Activated CD4-positive, alpha-beta T cell treated with anti-CD3 and anti-CD28 coated beads, Interleukin-2, amount 10 ng/mL, durations not matched to agents 24 days and 14 days (primary cell): ENCODE results near the gene SP140. TPM values are rescaled to one million over a fixed set of nuclear protein-coding genes. Genes with fewer than 3 reads are reported as not detected.

Experiments
- DNase-seq: peaks from one replicate; pipeline ENCODE4 v3.0.0; 2022
- H3K27ac Mint-ChIP-seq: one replicate; pipeline ENCODE4 v1.8.0; 2022; ENCODE audit warnings: mild to moderate bottlenecking, mixed read lengths
- H3K27me3 Mint-ChIP-seq: one replicate; pipeline ENCODE4 v1.8.0; 2022; ENCODE audit warnings: mixed read lengths
- H3K36me3 Mint-ChIP-seq: one replicate; pipeline ENCODE4 v1.8.0; 2022; ENCODE audit warnings: low read depth, mild to moderate bottlenecking, mixed read lengths
- H3K4me1 Mint-ChIP-seq: one replicate; pipeline ENCODE4 v1.8.0; 2021; ENCODE audit warnings: mixed read lengths
- H3K4me3 Mint-ChIP-seq: one replicate; pipeline ENCODE4 v1.8.0; 2022; ENCODE audit warnings: mild to moderate bottlenecking, moderate library complexity, mixed read lengths
- H3K9me3 Mint-ChIP-seq: one replicate; pipeline ENCODE4 v1.8.0; 2021; ENCODE audit warnings: mixed read lengths
- intact Hi-C: fragments of 100-400 bp; cut with micrococcal nuclease; formaldehyde crosslinking; loops from one replicate; pipeline ENCODE4 v1.15.1; 2023
- total RNA-seq: library from RNA; stranded (reverse); gene quantifications from 2 replicates; pipeline ENCODE4 v1.2.3, GENCODE V29; 2022

Gene SP140
- total RNA-seq, 1 donor from 2014 or later = 241 TPM

DNA sequence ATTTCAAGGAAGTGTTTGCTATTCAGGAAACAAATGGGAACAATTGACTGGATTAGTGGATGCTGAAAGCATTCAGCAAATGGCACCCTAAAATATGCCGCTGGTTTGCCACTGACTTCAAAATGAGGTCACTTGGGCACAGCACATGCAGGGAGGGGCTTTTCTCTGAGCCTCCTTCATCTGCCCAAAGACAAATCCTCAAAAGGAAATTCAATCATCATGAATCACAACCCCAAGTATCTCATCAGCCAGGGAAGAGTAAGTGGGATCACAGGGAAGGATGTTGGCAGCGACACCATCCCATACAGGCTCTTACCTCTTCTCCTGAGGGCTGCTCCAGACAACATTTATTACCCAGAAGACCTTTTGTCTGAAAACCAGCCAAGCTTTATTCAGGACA, 87.1 kb downstream of the SP140 start:
- Mint-ChIP-seq H3K9me3 (peaks cover 9% of the 10 kb centered on the region), H3K36me3 (peaks cover 76% of the 10 kb centered on the region), H3K4me1 (peaks cover 20% of the 10 kb centered on the region), H3K27me3 (no peaks in the 10 kb centered on the region), H3K27ac (no peak overlapping the region), H3K4me3 (no peak overlapping the region)
- DNase-seq = no peak
- intact Hi-C loops = no loop called here

DNA sequence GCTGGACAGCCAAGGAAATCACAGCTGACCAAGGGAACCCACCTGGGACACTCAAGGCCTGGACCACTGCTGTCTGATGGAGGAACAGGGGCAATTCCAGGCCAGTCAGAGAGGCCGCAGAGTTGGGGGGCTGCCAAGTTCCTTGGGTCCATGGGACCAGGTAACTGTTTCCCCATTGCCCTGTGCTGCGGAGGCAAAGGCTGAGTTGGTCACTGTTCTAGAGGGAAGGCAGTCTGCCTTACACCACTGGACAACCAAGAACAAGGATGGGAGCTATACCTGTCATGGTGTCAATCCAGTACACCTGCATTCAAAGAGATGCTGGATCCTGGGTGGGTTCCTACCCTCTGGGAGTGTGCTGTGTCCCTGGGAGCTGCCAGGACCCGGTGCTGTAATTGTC, 91.8 kb downstream of the SP140 start:
- intact Hi-C loops = loop anchor here (5.0 kb wide), 1 partner anchor 50 kb away; no protein-coding TSS in a partner anchor
- peaks cover 9% of the 10 kb centered on the region for H3K9me3 Mint-ChIP-seq
- no peaks in the 10 kb centered on the region for H3K27me3 Mint-ChIP-seq
- H3K4me1 Mint-ChIP-seq = peaks cover 44% of the 10 kb centered on the region
- DNase-seq = peak; percentile 55
- H3K27ac Mint-ChIP-seq = peak overlapping the region; percentile 93
- H3K4me3 Mint-ChIP-seq = peak overlapping the region; percentile 26
- H3K36me3 Mint-ChIP-seq = peaks cover 69% of the 10 kb centered on the region

DNA sequence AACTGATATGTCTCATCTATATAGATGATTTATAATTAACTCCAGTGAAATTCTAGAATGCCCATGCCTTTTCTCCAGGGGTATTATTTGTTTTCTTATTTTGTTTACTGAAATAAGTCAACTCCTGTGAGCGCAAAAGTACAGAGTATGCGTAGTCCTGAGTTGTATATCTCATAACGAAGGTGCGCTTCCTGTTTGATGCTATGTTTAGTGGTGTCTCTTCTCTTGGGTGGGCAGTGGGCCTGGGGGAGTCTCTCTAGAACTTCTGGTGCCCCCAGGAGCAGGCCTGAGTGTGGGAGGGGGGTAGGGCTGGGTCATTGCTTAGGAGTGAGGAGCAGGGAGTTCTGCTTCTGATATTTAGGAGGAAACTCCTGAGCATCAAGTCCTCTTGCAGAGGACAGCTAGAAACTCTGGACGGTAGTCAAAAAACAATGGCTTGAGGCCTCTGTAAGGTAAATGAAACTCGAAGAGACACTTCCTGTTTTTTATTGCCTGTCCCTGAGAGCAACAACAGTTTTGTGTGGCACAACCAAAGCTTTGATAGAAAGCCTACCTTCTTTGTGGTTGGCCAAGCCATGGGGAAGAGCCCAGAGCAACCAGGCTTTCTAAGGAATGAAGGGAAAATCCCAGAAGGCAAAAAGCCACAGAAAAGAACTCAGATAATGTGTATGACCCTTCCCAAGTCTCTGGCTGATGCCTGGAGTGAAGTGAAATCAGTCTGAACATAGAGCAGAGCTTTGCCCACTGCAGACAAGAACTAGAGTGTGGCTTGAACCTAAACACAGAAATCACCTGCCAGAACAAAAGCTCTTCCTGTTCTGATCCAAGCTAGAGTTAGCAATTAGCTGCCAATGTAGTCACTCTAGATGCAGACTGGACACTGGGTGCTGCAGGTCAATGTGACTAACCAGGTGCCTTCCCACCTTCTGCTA, 92.9 kb downstream of the SP140 start:
- DNase-seq = peak; percentile 74
- H3K9me3 Mint-ChIP-seq = peaks cover 9% of the 10 kb centered on the region
- H3K27me3 Mint-ChIP-seq = no peaks in the 10 kb centered on the region
- peaks cover 45% of the 10 kb centered on the region for H3K4me1 Mint-ChIP-seq
- intact Hi-C loops = loop anchor here (1.0 to 5.0 kb wide), 7 partner anchors 9 to 250 kb away; partner anchors contain the start of genes SLC16A14 and SP140L
- H3K4me3 Mint-ChIP-seq = peak overlapping the region; percentile 58
- peak overlapping the region; percentile 93 for H3K27ac Mint-ChIP-seq
- H3K36me3 Mint-ChIP-seq = peaks cover 64% of the 10 kb centered on the region

DNA sequence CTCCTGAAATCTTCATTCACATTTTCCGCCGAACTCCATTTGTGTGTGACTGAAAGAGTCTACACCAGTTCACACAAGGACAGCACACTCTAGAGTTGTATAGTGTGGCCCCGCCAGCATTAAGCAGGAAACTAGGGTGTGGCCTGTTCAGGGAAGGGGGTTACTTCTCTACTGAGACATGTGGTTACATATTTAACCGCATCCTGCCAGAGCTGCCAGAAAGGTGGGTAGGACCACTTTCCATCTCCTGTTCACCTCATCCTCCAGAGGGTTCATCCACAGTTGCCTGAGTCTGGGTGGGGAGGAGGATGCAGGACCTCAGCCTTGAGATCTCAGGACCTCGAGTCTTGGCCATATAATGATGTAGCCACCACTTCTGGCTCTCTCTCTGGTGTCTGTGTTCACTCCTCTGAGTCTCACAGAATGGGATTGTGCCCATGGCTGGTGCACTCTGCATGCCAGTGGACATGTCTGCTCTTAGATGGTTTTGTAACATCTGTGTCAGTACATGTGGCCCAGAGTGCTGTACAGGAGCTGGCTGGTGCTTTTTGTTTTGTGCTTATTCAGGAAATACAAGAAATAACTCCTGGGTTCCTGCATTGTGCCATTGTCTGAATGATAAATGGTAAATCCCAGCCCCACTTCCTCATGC, 93.8 kb downstream of the SP140 start:
- DNase-seq = peak; percentile 94
- no peaks in the 10 kb centered on the region for H3K27me3 Mint-ChIP-seq
- H3K27ac Mint-ChIP-seq = peak overlapping the region; percentile 93
- H3K36me3 Mint-ChIP-seq = peaks cover 55% of the 10 kb centered on the region
- peak overlapping the region; percentile 58 for H3K4me3 Mint-ChIP-seq
- intact Hi-C loops = loop anchor here (1.0 to 5.0 kb wide), 7 partner anchors 8 to 251 kb away; partner anchors contain the start of genes SLC16A14 and SP140L
- peaks cover 48% of the 10 kb centered on the region for H3K4me1 Mint-ChIP-seq
- H3K9me3 Mint-ChIP-seq = peaks cover 4% of the 10 kb centered on the region

DNA sequence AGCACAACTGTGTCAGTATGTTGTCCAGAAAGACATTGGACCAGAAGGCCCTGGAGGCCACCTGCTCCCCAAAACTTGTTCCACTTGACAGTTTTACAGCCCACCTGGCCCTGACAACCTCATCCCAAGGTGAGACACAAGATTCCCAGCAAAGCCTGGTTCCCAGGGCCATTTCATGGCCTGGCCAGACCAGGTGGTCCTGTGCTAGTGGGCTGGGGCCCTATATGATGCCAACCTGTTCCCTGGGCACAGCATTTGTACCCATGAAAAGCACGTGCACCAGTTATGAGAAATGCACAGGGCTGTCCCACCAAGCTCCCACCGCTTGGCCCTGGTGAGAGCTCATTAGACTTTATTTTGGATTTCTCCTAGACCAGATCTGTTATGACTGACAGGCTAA, 95.5 kb downstream of the SP140 start:
- no peaks in the 10 kb centered on the region for H3K9me3 Mint-ChIP-seq
- H3K4me1 Mint-ChIP-seq = peaks cover 60% of the 10 kb centered on the region
- no peak overlapping the region for H3K4me3 Mint-ChIP-seq
- peaks cover 45% of the 10 kb centered on the region for H3K36me3 Mint-ChIP-seq
- H3K27me3 Mint-ChIP-seq = no peaks in the 10 kb centered on the region
- peak overlapping the region; percentile 64 for H3K27ac Mint-ChIP-seq
- peak; percentile 54 for DNase-seq
- intact Hi-C loops = no loop called here

DNA sequence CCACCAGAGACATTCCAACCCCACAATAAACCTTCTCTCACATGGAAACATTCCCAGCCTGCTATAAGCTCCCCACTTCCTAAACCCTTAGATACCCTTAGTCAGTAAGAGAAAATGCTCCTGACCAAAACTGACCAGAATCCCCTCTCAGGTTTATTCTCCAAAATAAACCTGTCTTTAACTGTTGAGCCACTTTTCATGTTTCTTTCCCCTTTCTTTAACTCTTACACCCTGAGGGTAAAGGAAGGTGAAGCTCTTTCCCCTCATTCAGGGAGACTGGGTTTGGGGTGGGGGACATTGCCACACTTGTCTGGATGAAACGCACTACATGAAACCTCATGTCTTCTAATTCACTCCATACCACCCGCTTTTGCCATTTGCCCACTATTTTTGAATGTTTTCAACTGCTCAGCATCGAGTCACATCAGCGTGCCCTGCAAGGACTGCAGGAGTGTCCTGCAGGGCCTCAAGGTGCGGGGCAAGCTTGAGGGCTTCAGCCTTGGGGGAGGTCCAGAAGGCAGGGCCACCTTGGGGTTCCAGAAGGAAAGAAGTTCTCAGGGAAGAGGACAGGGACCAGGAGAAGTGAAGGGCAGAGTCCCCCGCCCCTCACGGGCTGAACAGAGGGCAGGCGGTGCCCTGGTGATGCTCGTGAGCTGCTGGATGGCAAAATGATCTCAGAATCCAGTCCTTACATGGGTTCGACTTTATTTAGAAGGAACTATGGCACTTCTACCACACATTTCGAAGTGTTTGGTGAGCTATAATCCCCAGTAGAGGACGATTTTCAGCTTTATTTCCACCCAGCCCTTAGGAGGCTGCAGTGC, 97.2 kb downstream of the SP140 start:
- peaks cover 38% of the 10 kb centered on the region for H3K36me3 Mint-ChIP-seq
- intact Hi-C loops = no loop called here

DNA sequence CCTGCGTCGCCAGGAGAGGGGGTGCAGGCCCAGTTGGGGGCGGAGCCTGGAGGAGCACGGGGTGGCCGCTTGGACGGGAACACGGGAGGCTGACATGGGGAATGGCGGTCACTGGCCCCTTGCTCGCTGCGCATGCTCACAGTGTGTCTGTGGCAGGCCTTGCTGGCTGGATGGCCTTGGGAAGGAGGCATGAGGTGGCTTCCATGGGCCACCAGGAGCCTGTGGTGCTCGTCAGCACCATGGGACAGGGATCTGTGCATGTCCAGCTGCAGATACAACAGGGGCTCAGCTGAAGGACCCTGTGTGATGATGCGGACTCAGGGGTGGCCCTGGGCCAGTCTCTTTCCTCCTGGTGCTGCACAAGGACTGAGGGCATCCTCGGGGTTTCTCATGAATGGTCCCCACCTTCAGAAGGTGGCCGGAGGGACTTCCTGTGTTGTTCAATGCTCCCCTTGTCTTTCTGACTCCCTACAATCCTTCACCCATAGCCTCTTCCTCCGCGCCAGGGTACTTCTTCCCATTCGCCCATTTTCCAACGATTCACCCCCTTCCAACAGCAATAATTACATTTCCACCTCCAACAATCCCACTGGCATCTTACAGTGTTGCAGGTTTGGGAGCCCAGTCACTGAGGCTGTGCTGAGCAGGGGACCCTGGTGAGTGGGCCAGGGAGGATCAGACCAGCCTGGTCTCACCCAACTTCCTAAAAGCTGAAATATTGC, 98.0 kb downstream of the SP140 start:
- H3K36me3 Mint-ChIP-seq = peaks cover 36% of the 10 kb centered on the region
- H3K9me3 Mint-ChIP-seq = no peaks in the 10 kb centered on the region
- H3K4me1 Mint-ChIP-seq = peaks cover 65% of the 10 kb centered on the region
- peak; percentile 66 for DNase-seq
- intact Hi-C loops = no loop called here
- H3K27ac Mint-ChIP-seq = peak overlapping the region; percentile 4
- no peaks in the 10 kb centered on the region for H3K27me3 Mint-ChIP-seq
- peak overlapping the region; percentile 7 for H3K4me3 Mint-ChIP-seq

More for the DNA sequence above, 97.2 kb downstream of the SP140 start:
- H3K9me3 Mint-ChIP-seq = no peaks in the 10 kb centered on the region
- no peaks in the 10 kb centered on the region for H3K27me3 Mint-ChIP-seq
- DNase-seq = peak; percentile 53
- no peak overlapping the region for H3K4me3 Mint-ChIP-seq
- H3K4me1 Mint-ChIP-seq = peaks cover 67% of the 10 kb centered on the region
- peak overlapping the region; percentile 43 for H3K27ac Mint-ChIP-seq

DNA sequence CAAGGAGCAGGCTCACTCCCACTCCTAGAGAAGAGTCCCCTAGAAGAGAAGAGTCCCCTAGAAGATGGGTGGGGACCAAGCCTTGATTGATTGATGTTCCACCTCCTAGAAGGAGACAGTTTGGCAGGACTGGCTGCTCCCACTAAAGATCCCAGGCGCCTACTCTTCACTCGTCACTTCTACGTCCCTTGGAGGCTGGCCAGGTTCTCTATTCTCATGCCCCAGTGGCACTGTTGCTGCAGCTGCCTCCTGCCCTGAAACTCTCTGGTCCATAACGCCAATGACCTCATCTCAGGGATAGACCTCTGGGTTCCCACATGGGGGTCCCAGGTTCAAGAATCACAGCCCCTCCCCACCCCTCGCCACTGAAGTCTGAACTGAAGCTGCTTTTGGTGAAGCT, 99.0 kb downstream of the SP140 start:
- Mint-ChIP-seq H3K27ac (peak overlapping the region; percentile 17), H3K9me3 (no peaks in the 10 kb centered on the region), H3K4me3 (no peak overlapping the region), H3K4me1 (peaks cover 65% of the 10 kb centered on the region), H3K36me3 (peaks cover 44% of the 10 kb centered on the region), H3K27me3 (no peaks in the 10 kb centered on the region)
- intact Hi-C loops = no loop called here
- DNase-seq = peak; percentile 56

DNA sequence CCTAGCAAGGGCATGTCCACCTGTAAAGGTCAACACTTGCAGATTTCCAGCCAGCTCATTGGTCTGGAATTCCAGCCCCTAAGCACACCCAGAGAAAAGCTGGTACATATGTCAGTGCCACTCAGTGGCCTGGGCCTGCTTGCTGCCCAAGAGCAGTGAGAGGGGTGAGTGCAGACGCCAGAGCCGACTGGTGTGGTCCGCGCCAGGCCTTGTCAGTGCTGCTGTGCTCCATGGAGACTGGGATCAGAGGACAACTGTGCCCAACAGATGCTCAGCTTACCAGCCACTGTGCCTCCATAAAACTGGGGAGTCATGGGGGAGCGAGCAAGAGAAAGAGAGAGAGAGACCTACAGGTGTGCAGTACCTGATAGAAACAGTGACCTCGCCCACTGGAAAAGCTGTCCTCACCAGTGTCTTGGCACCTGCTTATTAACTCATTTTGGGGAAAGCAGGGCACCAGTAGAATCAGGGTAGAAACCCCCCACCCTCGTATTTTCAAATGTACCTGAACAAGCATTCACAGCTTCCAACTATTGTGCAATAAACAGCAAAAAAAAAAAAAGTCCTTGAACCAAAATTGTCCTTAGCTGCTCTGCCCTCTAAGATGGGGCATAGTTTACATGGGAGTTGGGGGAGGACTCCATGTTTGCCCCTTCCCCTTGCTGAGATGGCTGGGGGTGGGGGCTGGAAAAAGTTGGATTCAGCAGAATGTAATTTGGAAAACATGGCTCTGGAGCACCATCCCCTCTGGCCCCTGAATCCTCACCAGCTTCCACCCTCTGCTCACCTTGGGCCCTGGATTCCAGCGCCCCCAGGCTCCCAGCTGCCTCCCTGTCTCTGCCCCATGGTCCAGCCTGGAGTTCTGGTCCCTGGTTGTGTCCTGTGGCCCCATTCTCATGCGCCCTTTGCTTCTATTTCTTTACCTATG, 100.0 kb downstream of the SP140 start:
- intact Hi-C loops = loop anchor here (2.0 to 5.0 kb wide), 3 partner anchors 107 to 337 kb away; partner anchors contain the start of gene SP110
- Mint-ChIP-seq H3K27ac (peak overlapping the region; percentile 90), H3K27me3 (no peaks in the 10 kb centered on the region), H3K9me3 (no peaks in the 10 kb centered on the region), H3K36me3 (peaks cover 44% of the 10 kb centered on the region), H3K4me3 (peak overlapping the region; percentile 92), H3K4me1 (peaks cover 68% of the 10 kb centered on the region)
- peak; percentile 55 for DNase-seq

DNA sequence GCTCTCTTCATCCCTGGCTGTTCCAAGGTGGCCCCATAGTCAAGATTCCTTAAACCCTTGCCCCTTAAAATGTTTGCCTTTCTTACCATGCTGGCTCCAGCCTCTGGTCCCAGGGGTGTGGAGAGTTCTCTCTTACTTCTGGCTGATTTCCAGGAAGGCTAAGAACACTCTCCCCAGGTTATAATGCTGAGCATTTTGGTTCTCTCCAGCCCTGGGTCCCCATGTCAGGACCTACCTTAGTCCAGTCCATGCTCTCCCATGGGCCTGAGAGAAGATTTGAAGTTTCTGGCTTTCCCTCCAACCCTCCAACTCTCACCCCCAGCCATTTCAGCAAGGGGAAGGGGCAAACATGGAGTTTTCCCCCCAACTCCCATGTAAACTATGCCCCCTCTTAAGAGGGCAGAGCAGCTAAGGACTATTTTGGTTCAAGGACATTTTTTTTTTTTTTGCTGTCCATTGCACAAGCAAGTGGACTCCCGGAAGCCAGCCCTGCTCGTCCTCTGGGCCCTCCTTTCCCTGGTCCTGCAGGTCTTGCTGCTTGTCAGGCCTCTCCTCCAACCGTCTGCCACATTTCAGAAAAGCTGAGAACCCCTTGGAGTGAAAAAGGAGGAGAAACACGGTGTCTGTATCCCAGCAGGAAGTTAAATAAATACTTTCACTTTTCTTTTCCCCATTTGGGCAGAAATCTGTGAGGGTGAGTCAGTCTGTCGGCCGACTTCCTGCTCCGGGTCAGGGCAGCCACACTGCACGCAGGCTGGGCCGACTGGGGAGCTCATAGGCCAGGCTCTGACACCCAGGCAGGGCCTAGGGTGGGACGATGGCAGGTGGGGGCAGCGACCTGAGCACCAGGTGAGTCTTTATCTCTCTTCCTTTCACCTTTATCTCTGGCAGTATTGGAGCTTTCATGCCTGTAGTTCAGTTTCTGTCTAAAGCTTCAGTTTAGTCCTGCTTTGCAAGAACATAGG, 101.2 kb downstream of the SP140 start, which contains the start of gene SP140L:
TSS of gene SP140L (plus strand) at position 741 of the 965 bp plus-strand sequence. CDS start at position 818, 77 bp downstream.
- Mint-ChIP-seq H3K4me1 (peaks cover 67% of the 10 kb centered on the region), H3K9me3 (no peaks in the 10 kb centered on the region), H3K36me3 (peaks cover 44% of the 10 kb centered on the region), H3K4me3 (peak within 1 kb of the TSS; percentile 92), H3K27me3 (no peaks in the 10 kb centered on the region), H3K27ac (peak within 1 kb of the TSS; percentile 90)
- intact Hi-C loops = loop anchor here (1.0 to 5.0 kb wide), 5 partner anchors 7 to 336 kb away; partner anchors contain the start of gene SP110
- peak; percentile 94 for DNase-seq
